ENCODE results near the gene JAG1. TPM values are rescaled to one million over a fixed set of nuclear protein-coding genes. Genes with fewer than 3 reads are reported as not detected.

The JAG1 gene
- total and polyA plus RNA-seq, 2 donors (not counting 3 experiments of a cell fraction or from before 2014, with no cell fraction given), result 19.7 to 37.0 TPM

GRCh38 chr20:10595985-10596384 is 77.8 kb downstream of the JAG1 start:
- no peaks in the 10 kb centered on the region for H3K79me2 ChIP-seq (ENCODE audit: control insufficient read depth, insufficient read depth, low read length)
- no peaks in the 10 kb centered on the region for H3K9me1 ChIP-seq (replicated peaks; ENCODE audit: control insufficient read depth, extremely low read depth, insufficient read depth, low read length)
- BruUV-seq (replicated peaks), result no TSS peak
- ChIA-PET CTCF (interaction anchor here (2.1 kb wide), 1 partner anchor 13 kb away, joined by 11 read pairs; no protein-coding TSS in a partner anchor), POLR2A (no interaction called here)
- no peak overlapping the region for H3K4me3 ChIP-seq (replicated peaks in 1 of 3; ENCODE audit: insufficient read depth in 1 of 3, low read depth in 1 of 3, low read length in 3 of 3)
- FAIRE-seq (no peak), DNase-seq (ENCODE audit: low read depth, low spot score) (no peak)
- H3K27ac ChIP-seq (ENCODE audit: insufficient read depth, low read depth, low read length), result no peak overlapping the region
- H4K20me1 ChIP-seq (replicated peaks; ENCODE audit: control insufficient read depth, extremely low read depth, insufficient read depth, low read length), result no peaks in the 10 kb centered on the region
- TF ChIP-seq EZH2 (IDR thresholded peaks at IDR 0.05; ENCODE audit: borderline replicate concordance, low read depth, low read length, severe bottlenecking) (no peak), CTCF (IDR thresholded peaks at IDR 0.05; ENCODE audit: extremely low read depth in 1 of 2, insufficient read depth in 1 of 2, low read depth in 1 of 2, low read length in 2 of 2) (no peak), GATA2 (IDR thresholded peaks at IDR 0.05; ENCODE audit: insufficient read depth, insufficient read length, low read depth, low read length) (no peak), MAX (IDR thresholded peaks at IDR 0.05; ENCODE audit: insufficient read depth, insufficient read length) (no peak), FOS (IDR thresholded peaks at IDR 0.05; ENCODE audit: borderline replicate concordance, insufficient read depth, low read length) (no peak)
- no peak overlapping the region for H3K4me2 ChIP-seq (ENCODE audit: insufficient read depth, low read length)
- no peaks in the 10 kb centered on the region for H3K27me3 ChIP-seq (ENCODE audit: control insufficient read depth in 2 of 2, insufficient read depth in 2 of 2, low read length in 2 of 2)
- no peaks in the 10 kb centered on the region for H3K9me3 ChIP-seq (replicated peaks; ENCODE audit: control insufficient read depth, insufficient read depth, low read length)
- no peak overlapping the region for H3K9ac ChIP-seq (replicated peaks; ENCODE audit: extremely low read depth, insufficient read depth, low read length)
- dilution Hi-C loops (cut with MboI; ENCODE audit: extremely low pct_ligation_motif_present, low sequenced_read_pairs), result no loop called here
- H3K36me3 ChIP-seq (ENCODE audit: control insufficient read depth in 2 of 2, extremely low read depth in 1 of 2, insufficient read depth in 2 of 2, low read length in 2 of 2), result no peaks in the 10 kb centered on the region
- intact Hi-C loops (cut with micrococcal nuclease), result loop anchor here (5.0 kb wide), 2 partner anchors 39 to 244 kb away; no protein-coding TSS in a partner anchor
- no peak overlapping the region for H2AFZ ChIP-seq (ENCODE audit: low read depth, low read length)
- H3K4me1 ChIP-seq (ENCODE audit: control insufficient read depth, extremely low read depth, insufficient read depth, low read length), result peaks cover 43% of the 10 kb centered on the region

All from endothelial cell of umbilical vein (primary cell).